Spleen (tissue), 7 donors: ENCODE data around the gene ZDHHC18.

Source experiments
- POLR2A ChIP-seq, 3 donors: fragments of 450-650 bp; IDR thresholded peaks; one replicate each; pipeline ENCODE4 v1.5.1; 2017; ENCODE audit warnings: antibody characterized with exemption in 3 of 3, mild to moderate bottlenecking in 1 of 3
- POLR2AphosphoS5 ChIP-seq, 3 donors: sonication (generic); formaldehyde crosslinking; IDR thresholded peaks; one replicate each; pipeline ENCODE4 v1.5.1; 2017; ENCODE audit warnings: antibody characterized with exemption in 3 of 3
- TF ChIP-seq, protein P1 (sequence below), 11 experiments: fragments of 200-600 bp in 7 of 11; fragments of 450-650 bp in 4 of 11; sonication (generic) in 4 of 11; IDR thresholded peaks in 8 of 11; conservative IDR thresholded peaks in 3 of 11; 1 replicate in 7 of 11; 2 replicates in 4 of 11; pipeline versions ENCODE4 v1.4.0 to v1.8.0; 2016 to 2021; ENCODE audit warnings: antibody characterized with exemption in 11 of 11, inconsistent platforms in 4 of 11, mild to moderate bottlenecking in 1 of 11
- donor health status: DM: no; HTN: no; CAD: no; lungs with moderate emphysema.
- donor health status: DM: no; HTN: no; CAD: no.
- donor health status: DM: no; HTN: no; CAD: no.

- TF ChIP-seq POLR2A (IDR thresholded peaks at IDR 0.05) (no peak), POLR2AphosphoS5 (IDR thresholded peaks at IDR 0.05) (no peak)
- TF ChIP-seq, protein P1, sequence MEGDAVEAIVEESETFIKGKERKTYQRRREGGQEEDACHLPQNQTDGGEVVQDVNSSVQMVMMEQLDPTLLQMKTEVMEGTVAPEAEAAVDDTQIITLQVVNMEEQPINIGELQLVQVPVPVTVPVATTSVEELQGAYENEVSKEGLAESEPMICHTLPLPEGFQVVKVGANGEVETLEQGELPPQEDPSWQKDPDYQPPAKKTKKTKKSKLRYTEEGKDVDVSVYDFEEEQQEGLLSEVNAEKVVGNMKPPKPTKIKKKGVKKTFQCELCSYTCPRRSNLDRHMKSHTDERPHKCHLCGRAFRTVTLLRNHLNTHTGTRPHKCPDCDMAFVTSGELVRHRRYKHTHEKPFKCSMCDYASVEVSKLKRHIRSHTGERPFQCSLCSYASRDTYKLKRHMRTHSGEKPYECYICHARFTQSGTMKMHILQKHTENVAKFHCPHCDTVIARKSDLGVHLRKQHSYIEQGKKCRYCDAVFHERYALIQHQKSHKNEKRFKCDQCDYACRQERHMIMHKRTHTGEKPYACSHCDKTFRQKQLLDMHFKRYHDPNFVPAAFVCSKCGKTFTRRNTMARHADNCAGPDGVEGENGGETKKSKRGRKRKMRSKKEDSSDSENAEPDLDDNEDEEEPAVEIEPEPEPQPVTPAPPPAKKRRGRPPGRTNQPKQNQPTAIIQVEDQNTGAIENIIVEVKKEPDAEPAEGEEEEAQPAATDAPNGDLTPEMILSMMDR (IDR thresholded peaks at IDR 0.05 in 8 of 11, conservative IDR thresholded peaks at IDR 0.05 in 3 of 11): no peak
Observed at GRCh38 chr1:26829184-26829911, 2.9 kb downstream of the ZDHHC18 start.
